Measurements from ENCODE around the gene KRT81.
A peak's percentile ranks its signal among the peaks of the same experiment; 100 is the strongest.
"Not testable (repeated sequence)": the region's sequence is repeated elsewhere in the genome, so short reads cannot be mapped to it uniquely, and the experiment has no call there.

Gene KRT81

DNA sequence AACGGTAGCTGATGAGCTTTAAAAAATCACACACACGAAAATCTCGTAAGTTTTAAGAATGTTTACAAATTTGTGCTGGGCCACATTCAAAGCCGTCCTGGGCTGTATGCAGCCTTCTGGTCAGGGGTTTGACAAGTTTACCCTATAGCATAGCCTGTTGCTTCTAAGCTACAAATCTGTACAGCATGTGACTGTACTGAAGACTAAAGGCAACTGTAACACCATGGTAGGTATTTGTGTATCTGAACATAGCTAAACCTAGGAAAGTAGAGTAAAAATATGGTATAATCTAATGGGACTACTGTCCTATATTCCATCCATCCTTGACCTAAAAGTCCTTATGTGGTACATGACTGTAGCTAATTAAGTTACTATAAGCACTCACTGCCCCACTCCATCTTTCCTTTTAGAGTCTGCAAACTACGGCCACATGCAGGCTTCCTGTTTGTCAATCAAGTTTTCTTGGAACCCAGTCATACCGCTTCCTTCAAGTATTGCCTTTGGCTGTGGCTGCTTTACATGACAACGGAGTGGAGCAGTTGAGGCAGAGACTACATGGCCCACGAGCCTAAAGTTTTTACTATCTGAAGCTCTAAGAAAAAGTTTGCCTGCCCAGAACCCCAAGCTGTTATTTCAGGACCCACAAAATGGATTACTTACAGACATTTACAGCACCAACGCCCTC lies 39.8 kb downstream of the KRT81 start:
- DNase-seq: no peak

DNA sequence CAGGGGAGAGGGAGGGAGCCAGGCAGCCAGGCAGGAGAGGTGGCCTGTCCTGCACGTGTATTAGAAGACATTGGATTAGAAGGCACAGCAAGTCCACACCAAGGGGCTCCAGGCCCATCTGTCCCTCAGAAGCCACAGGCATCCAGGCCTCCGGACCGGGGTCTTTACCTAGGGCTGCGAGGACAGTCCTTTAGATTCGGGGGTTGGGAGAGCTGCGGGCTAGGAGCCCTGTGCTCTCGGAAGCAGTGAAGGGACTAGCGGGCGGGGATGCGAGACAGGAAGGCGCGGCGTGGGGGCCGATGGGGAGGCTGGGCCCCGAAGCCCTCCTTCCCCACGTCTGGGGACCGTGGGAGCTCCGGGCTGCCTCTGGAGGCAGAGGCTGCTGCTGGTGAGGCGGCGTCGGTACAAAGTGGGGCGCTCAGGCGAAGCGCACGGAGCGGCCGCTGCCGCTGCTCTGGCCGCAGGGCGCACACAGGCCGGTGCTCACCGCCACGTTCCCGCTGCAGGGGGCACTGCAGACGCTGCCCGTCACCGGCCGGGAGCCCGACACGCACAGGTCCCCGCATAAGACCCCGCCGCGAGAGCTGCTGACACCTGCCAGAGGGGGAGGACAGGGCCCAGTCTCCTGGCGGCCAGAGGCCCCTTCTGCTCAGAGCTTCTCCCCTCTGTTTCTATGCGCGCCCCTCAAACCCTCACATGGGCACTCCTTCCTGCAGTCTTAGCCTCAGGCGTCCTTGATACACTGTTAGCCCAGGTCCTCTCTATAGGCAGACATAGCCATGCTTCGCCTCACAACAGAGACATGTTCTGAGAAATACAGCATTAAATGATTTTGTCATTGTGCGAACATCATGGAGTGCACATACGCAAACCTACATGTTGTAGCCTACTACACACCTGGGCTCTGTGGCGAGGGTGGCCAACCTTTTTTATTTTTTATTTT lies 41.0 kb downstream of the KRT81 start:
- DNase-seq: no peak

DNA sequence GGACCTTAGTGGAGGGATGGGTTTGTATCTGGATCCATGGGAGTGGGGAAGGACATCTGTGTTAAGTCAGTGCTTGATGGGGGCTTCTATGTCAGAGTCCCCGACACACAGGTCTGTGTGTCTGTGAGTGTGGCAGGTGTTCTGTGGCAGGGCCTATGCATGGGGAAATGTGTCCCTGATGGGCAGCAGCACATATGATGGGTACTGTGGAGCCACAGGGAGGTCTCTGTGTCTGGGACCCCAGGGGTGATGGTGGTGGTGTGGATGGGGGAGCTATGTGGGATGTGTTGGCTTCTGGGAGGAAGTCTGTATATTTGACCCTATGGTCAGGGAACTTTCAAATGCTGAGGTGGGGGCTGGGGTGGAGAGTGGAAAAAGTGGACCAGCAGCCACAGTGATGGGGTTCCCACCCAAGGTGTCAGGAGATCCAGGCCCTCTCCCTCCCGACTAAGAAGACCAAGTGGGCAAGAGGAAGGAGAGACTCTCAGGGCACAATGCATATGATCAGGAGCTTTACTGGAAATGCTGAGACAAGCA lies 41.8 kb downstream of the KRT81 start:
- DNase-seq: no peak

DNA sequence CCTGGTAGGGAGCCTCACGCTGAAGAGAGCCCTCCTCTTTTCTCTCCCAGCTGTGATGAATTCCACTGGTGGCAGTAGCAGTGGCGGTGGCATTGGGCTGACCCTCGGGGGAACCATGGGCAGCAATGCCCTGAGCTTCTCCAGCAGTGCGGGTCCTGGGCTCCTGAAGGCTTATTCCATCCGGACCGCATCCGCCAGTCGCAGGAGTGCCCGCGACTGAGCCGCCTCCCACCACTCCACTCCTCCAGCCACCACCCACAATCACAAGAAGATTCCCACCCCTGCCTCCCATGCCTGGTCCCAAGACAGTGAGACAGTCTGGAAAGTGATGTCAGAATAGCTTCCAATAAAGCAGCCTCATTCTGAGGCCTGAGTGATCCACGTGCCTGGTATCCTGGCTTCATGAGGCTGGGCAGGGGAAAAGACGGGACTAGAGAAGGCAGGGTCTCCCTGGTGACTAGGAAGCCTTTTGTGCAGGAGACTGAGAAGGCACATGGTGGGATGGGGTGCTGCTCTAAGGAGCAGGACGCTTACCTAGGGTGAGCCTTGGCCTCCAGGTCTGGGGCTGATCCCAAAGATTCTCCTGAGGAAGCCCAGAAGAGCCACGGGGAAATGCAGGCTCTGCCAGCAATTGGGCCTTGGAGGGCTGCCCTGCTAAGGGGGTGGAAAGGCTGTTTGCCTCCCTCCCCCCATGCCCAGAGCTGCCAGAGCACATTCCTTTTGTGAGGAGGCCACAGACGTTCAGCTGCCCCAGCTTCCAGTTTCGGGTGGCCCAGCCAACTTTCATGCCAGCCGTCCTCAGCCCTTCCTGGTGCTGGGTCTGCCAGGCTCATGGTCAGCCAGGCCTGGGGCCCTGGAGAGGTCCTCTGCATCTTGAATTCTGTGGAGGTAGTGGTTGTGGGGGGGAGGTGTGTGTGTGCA lies 42.5 kb downstream of the KRT81 start:
- no peak for DNase-seq

DNA sequence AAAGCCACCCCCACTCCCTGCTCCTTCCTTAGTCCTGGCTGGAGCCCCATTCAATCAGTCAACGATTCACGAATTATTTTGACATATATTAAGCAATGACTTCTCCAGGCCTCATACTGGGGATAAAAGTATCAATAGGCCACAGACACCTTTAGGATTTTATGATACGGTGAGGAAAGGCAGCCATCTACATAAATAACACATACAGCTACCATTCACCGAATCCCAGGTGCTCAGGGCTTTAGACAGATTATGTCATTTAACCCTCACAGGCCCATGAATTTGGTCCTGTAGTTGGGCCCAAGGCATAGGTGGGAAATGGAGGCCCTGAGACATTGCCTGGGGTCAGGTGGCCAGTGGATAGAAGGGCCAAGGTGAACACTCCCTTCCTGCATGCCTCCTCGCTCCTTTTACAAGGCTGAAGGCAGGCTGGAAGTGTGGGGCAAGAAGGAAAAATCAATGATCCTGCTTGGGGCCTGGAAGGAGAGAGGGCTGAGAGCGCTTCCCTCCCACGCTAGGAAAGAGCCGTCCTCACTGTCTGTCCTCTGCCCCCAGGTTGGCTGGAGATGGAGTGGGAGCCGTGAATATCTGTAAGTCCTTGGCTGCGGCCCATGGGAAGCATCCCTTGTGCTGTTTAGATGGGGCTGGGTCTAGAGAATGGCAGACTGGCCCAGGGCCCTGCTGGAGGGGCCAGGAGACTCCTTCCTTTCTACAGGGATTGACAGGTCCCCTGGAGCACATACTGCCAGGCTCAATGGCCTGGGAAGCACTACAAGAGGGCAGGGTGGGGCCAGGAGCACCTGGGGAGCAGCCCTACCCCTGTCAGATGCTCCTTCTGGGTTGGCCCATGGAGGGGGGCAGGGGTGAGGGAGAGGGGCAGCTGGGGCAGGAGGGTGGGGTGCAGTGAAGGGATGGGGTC lies 43.5 kb downstream of the KRT81 start:
- no peak for DNase-seq

DNA sequence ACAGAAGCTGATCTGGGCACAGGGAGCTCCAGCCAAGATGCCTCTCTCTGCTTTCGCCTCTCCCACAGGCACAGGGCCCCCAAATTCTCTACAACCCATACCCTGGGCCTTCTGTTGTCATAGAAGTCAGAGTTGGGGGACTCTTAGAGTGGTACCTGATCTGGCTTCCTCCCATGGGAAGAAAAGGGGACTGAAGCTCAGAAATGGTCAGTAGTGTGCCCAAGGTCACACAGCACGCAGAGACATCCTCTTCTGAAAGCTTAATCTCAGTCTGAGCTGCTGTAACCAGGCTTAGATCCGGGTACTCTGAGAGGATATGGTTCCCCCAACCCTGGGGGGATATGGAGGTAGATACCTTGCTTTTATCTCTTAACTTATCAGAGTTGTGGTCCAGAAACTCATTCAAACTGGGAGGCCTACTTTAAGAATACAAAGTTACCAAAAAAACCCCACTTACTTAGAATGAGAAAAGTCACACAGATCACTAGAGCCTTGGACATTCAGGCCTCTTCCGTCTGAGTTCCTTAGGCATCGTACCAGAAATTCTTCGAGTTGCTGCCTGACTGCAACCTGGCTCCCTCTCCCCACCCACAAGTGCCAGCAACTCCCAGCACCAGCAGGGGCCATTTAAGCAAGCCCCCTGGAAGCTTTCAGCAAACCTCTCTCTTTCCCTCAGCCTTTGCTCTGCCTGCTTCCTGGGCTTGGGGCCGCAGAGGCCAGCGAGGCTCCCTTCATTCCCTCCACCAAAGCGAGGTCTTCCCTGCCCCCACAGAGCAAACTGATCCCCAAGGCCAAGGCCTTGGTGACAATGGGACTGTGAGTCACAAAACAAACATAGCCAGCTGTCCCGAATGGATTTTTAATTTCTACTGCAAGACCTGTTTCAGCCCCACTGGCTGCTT lies 44.4 kb downstream of the KRT81 start:
- no peak for DNase-seq

DNA sequence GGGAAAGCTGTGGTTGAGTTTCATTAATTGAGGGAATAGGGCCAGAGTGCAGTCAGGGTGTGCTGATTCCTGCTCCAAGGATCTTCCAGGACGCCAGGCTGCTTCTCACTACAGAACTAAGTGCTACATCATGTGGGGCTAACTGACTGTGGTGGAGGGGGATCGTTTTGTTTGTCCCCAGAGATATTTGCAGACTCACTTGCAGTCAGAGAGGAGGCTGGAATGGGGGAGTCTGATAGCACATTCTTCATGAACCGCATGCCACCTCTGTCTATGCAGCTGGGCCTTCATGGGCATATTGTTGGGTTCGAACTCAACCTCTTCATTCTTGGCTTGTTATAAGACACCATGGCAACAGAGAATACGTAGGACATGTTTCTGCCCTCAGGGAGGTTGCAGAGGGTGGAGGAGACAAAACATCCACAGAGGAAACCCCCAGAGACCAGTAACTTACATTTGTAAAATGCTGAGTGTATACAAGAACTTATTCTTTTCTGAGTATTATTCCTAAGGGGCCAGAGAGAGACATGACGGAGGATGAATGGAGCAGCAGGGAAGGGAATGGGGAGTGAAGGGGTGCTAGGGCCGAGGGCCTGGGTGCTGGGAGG lies 45.3 kb downstream of the KRT81 start:
- no peak for DNase-seq

DNA sequence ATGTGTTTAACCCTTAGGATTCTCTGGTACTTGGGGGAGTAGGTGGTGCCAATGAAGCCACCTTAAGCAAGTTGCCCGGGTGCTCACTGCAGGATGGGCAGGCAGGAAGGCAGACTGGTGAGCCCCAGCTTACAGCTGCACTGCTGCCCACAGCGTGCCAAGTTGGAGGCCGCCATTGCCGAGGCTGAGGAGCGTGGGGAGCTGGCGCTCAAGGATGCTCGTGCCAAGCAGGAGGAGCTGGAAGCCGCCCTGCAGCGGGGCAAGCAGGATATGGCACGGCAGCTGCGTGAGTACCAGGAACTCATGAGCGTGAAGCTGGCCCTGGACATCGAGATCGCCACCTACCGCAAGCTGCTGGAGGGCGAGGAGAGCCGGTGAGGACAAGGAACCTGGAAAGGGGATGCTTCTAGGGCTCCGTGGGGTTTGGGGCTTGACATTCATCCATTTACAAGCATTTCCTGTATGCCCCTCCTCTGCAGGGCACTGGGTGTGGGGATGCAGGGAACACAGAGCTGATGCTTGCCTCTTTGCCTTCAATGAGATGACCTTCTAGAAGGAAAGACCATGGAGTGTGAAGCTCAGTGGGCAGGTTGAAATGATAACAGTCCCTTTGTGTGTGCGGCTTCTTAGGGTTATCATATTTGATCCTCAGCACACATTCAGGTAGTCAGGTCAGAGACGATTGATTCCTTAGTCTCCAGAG lies 45.9 kb downstream of the KRT81 start:
- no peak for DNase-seq

DNA sequence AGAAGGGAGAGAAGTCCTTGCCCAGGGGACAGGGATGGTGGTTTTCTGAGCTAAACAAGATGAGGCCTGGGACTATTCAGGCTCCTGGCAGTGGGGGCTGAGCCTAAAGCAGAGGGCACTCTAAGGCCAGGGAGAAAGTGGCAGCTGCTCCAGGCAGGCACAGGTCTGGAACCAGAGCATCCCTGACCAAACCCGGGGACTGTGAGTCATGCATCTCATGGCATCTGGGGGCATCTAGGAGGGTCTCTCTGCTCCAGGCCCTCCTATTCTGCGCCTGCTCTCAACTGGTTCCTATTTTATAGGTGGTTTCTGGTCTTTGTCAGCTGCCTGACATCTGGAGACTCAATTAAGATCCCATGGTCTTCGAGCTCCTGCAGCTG lies 46.7 kb downstream of the KRT81 start:
- no peak for DNase-seq

DNA sequence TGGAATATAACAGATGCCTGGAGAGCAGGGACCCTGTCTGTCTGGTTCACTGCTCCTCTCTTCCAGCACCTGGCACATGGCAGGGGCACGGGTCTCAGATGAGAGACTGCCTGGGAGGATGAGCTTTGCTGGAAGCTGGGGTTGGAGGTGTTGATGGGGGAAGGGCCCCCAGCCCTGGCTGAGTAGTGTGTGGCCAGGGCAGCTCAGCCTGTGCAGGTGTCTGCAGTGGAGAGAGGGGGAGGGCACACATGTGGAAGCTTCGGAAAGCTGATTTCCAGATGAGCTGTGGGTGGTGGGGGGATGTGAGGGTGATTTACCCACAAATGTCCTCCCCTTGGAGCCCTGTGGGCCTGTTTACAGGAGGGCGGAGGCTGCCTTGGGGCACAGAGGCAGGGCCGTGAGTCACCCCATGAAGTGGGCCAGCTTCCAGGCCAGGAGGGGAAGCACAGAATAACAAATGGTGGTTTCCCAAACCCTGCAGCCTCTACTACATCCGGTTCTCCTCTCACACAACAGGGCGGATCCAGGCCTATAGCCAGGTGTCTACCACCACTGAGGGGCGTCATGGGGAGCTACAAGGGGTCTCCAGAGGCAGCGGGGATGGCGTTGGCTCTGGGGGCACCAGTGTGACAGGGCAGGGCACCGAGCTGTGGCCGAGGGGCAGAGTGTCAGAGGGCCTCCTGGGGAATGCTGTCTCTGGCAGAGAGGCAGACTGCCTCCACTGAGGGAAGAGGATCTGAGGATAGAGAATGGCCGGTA lies 47.3 kb downstream of the KRT81 start:
- DNase-seq: peak; percentile 65

DNA sequence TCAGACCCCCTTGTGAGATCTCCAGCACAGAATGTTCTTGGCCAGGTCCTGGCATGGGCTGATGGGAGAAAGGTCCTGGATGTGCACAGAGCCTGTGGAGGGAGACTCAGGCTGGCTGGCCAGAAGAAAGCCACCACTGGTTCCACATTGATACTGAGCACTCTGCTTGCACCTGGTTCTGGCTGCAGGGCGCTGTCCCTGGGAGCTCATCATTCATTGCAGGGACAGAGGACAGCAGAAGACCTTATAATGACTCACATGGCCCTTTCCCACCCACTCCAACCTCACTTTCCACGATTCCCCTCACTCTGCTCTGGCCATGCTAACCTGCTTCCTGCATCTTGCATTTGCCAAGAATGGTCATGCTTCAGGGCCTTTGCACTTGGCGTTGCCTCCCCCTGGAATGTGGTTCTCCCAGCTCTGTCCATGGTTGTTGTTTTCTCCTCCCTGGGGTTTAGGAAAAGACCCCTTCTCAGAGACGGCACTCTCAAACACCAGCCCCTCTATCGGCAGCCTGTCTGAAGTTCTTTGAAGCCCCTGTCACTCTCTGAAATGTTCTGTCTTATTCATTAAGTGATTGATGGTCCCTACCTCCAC lies 48.0 kb downstream of the KRT81 start:
- no peak for DNase-seq

DNA sequence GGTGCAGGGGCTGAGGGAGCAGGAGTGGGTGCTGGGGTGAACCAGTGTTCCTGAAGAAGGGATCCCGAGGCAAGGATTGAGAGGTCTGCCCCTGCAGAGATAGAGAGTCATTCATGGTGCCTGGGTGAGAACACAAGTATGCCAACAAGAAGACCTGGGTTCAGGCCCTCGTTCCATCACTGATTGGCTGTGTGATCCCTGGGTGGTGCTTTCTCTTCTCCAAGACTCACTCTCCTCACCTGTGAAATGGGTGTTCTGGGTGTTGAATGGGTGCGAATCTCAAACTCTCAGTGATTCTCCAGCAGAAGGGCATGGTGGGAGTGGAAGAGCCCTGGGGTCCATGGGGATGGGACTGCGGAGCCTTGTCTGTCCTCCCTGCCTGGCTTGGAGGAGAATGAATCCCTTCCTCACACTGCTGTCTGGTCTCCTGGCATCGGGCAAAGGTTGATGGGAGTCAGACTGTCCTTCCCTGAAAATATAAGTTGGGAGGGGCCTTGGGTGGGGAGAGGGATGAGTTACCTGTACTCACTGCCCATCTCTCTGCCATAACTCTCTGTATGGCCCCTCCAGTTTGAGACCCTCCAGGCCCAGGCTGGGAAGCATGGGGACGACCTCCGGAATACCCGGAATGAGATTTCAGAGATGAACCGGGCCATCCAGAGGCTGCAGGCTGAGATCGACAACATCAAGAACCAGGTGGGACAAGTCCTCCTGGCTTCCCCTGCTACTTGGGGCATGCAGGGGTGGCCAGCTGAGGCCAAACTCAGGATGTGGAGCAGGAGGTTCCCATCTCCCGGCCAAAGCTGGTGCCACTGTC lies 48.7 kb downstream of the KRT81 start:
- no peak for DNase-seq

DNA sequence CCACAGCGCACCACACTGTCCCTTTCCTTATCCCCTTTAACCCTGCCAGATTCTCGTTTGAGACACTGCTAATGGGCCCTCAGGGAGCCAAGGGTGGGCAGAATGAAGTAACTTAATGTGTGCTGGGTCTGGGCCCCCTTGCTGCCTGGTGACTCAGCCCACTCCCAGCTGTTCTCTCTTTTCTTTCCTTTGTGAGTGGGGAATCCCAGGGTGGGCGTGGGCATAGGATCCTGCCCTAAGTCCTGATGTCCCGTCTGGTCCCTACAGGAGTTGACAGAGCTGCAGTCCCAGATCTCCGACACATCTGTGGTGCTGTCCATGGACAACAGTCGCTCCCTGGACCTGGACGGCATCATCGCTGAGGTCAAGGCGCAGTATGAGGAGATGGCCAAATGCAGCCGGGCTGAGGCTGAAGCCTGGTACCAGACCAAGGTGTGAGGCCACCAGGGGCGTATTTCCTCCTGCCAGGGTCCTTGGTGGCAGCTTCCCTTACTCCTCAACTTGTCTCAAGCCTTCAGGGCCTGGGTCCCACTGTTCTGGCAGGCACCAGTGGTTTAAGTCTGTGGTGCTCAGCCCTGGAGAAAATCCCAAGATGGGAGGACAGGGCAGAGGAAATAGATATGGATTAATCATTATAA lies 50.0 kb downstream of the KRT81 start:
- no peak for DNase-seq

DNA sequence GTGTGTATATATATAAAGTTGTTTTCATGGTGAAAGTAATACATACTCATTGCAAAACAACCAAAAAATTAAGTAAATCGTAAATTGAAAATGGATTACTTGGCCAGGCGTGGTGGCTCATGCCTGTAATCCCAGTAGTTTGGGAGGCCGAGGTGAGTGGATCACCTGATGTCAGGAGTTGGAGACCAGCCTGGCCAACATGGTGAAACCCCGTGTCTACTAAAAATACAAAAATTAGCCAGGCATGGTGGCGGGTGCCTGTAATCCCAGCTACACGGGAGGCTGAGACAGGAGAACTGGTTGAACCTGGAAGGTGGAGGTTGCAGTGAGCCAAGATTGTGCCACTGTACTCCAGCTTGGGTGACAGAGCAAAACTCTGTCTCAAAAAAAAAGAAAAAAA lies 51.1 kb downstream of the KRT81 start:
- not testable (repeated sequence) for DNase-seq

DNA sequence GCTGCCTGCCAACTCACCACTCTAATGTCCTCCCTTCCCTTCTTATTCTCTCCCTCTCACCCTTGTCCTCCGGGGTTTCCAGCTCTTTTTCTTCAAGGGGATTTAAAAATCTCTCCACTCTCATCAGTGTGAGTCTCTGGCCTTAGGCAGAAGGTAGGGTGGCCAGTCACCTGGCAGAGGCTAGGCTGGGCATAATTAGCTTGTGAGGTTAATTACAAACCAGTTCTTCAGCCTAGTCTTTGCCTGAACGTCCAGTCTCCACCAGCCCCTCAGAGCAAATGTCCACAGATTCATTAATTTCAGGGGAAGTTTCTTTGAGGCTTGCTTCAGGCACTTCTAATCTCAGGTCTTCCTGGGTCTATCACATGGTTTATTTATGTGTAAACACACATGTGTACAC lies 51.6 kb downstream of the KRT81 start:
- DNase-seq: no peak

DNA sequence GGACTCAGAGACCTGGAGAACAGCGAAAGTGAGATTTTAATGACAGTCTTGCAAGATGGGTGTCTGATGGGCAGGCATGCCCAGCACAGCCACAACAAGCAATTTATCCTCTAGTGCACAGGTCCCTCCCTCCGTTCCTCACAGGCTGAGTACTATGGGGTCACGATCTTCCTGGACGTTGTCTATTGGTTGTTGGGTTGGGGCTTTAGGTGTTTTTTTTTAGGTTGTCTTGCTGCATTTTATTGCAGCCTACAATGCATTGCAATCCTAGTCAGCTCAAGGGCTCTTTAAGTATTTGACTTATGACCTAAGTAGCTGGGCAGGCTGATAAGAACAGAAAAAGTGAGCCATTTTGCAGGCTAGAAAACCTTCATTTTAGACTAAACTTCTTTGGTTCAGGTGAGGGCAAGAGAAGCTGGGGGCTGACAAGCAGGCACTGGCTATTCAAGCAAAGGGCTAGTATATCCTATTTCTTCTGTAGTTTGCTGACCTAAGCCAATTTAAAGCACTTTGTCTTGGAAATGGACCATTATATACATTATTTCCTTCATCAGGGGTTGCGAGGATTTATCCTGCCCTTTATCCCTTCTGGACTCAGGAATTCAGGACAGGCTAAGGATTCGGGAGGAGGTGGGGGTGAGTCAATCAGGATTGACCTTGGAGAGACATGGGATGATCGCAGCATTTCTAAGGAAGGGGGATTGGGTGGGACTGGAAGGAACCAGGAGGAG lies 52.3 kb downstream of the KRT81 start:
- no peak for DNase-seq
